ENCODE measurements around the gene DDAH1. TPM values are rescaled to one million over a fixed set of nuclear protein-coding genes. Genes with fewer than 3 reads are reported as not detected.

The DDAH1 gene
- total and polyA plus RNA-seq, 5 donors from 2014 or later, result 0.15 TPM; not detected in 4

DNA sequence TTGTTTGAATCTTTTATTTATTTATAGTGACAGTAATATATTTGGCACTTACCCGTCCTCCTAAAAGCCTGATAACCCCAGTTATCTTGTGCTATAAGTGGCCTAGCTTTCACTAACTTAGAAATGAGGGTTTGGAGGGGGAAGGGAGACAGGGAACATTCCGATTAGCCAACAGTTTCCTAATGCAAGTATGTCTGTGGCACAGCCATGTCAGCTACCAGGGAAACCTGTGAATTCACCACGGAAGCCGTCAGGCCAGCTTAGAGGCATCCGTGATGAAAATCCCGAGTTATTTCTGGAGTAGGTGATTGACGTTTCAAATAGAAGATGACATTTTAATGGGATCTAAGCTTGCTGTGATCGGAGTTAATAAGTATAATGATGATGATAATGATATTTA, 149.2 kb downstream of the DDAH1 start:
- Histone ChIP-seq H3K4me3 (ENCODE audit: low read depth, low read length) (no peak overlapping the region), H3K27me3 (ENCODE audit: control insufficient read depth, insufficient read depth, low read length) (peaks cover 4% of the 10 kb centered on the region), H3K4me1 (ENCODE audit: control insufficient read depth, insufficient read depth, low read length, poor library complexity, severe bottlenecking) (no peaks in the 10 kb centered on the region), H3K27ac (ENCODE audit: insufficient read depth, low read length, poor library complexity, severe bottlenecking) (no peak overlapping the region), H3K9me3 (ENCODE audit: control insufficient read depth in 2 of 2, low read length in 2 of 2) (no peaks in the 10 kb centered on the region), H3K36me3 (ENCODE audit: control insufficient read depth, insufficient read depth, low read length) (no peaks in the 10 kb centered on the region)
- H3K4me3 Mint-ChIP-seq, result no peak overlapping the region
- ATAC-seq (ENCODE audit: low read depth in 2 of 2) (no peak), DNase-seq (no peak)
- H3K27me3 Mint-ChIP-seq, result peaks cover 24% of the 10 kb centered on the region
- no peaks in the 10 kb centered on the region for H3K36me3 Mint-ChIP-seq
- no peaks in the 10 kb centered on the region for H3K4me1 Mint-ChIP-seq
- no peak overlapping the region for H3K27ac Mint-ChIP-seq
- H3K9me3 Mint-ChIP-seq, result peaks cover 0 to 7% (median 0%) of the 10 kb centered on the region in 7 donors

DNA sequence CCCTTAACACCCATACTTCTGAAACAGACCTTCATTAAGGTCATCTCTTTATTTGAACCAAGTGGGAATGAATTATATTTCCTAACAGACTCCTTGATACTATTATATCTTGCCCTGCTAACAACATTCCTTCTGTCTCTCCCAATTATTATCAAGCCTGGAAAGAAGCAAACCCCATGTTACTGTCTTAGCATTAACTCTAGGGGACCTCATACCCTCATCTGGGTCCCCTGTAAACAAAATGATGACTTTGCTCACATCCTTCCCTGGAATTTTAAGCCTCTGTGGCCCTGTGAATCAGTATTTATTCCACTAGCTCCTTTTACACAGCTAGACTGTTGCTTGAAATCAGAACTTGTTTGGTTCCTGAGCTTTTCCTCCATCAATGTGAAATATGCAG, 150.2 kb downstream of the DDAH1 start:
- Histone ChIP-seq H3K4me1 (ENCODE audit: control insufficient read depth, insufficient read depth, low read length, poor library complexity, severe bottlenecking) (no peaks in the 10 kb centered on the region), H3K27ac (ENCODE audit: insufficient read depth, low read length, poor library complexity, severe bottlenecking) (no peak overlapping the region), H3K27me3 (ENCODE audit: control insufficient read depth, insufficient read depth, low read length) (peaks cover 10% of the 10 kb centered on the region), H3K36me3 (ENCODE audit: control insufficient read depth, insufficient read depth, low read length) (no peaks in the 10 kb centered on the region), H3K9me3 (ENCODE audit: control insufficient read depth in 2 of 2, low read length in 2 of 2) (no peaks in the 10 kb centered on the region), H3K4me3 (ENCODE audit: low read depth, low read length) (no peak overlapping the region)
- ATAC-seq (ENCODE audit: low read depth in 2 of 2) (no peak), DNase-seq (no peak)
- Mint-ChIP-seq H3K27ac (no peak overlapping the region), H3K4me1 (no peaks in the 10 kb centered on the region), H3K4me3 (peak overlapping the region in 1 of 4 donors; percentile 59), H3K27me3 (peaks cover 22% of the 10 kb centered on the region), H3K36me3 (no peaks in the 10 kb centered on the region), H3K9me3 (peaks cover 0 to 7% (median 0%) of the 10 kb centered on the region in 7 donors)

DNA sequence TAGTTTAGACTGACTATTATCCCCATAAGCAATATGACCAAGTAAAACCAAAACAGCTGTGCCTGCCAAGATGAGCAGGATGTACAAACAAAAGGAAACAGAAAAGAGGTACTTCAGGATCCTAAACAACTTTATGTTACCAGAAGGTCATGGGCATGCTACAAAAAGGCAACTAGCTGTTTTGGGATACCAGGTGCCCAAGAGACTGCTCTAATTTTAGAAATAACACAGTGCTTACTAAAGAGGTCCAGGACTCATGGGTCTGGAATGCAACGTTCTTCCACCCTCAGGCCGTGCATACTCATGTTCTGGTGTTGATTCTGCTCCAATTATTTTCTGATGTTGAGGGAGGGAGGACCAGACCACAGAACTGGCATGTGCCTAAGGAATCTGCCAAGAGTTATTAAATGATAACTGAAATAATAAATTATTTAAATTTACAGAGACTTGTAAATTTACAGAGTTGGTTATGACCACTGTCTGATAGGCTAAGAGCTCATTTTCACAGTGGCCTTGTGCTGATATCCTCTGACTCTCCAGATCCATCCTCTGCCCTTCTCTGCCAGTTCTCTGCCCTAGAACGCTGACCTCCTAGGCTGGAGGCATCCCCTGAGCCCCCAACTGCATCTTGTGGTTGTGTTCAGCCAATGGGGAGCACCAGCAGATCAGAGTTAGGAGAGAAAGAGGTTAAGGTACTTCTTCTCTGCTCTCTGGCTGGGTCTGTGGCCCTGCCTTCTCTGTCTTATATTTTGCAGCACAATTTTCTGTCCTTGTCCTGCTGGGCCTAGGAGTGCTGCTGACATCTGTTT, 150.9 kb downstream of the DDAH1 start:
- no peak overlapping the region for H3K27ac Mint-ChIP-seq
- Histone ChIP-seq H3K4me1 (ENCODE audit: control insufficient read depth, insufficient read depth, low read length, poor library complexity, severe bottlenecking) (no peaks in the 10 kb centered on the region), H3K36me3 (ENCODE audit: control insufficient read depth, insufficient read depth, low read length) (no peaks in the 10 kb centered on the region), H3K9me3 (ENCODE audit: control insufficient read depth in 2 of 2, low read length in 2 of 2) (no peaks in the 10 kb centered on the region), H3K4me3 (ENCODE audit: low read depth, low read length) (no peak overlapping the region), H3K27me3 (ENCODE audit: control insufficient read depth, insufficient read depth, low read length) (peaks cover 15% of the 10 kb centered on the region), H3K27ac (ENCODE audit: insufficient read depth, low read length, poor library complexity, severe bottlenecking) (no peak overlapping the region)
- H3K27me3 Mint-ChIP-seq, result peaks cover 21% of the 10 kb centered on the region
- no peaks in the 10 kb centered on the region for H3K4me1 Mint-ChIP-seq
- no peak for ATAC-seq (ENCODE audit: low read depth in 2 of 2)
- H3K9me3 Mint-ChIP-seq, result peaks cover 0 to 7% (median 0%) of the 10 kb centered on the region in 7 donors
- no peak for DNase-seq
- peak overlapping the region in 1 of 4 donors; percentile 59 for H3K4me3 Mint-ChIP-seq
- H3K36me3 Mint-ChIP-seq, result no peaks in the 10 kb centered on the region

DNA sequence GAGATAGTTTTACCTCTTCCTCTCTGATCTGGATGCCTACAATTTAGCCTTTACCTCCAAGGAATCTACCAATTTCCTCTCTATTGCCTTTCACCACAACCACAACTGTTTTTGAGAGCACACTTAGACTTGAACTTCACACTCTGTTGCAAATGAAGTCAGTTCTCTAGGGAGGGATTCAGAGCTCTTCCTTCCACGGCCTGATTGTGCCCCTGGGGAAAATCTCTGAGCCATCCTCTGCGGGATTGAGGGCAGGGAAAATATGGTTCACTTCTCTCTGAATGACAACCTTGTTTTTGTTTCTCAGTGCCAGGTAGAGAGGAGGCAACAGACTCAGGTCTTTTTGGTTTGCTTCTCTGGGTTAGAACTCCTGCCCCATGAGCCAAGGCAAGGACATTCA, 153.1 kb downstream of the DDAH1 start:
- Histone ChIP-seq H3K4me3 (ENCODE audit: low read depth, low read length) (no peak overlapping the region), H3K27me3 (ENCODE audit: control insufficient read depth, insufficient read depth, low read length) (peaks cover 18% of the 10 kb centered on the region), H3K9me3 (ENCODE audit: control insufficient read depth in 2 of 2, low read length in 2 of 2) (no peaks in the 10 kb centered on the region), H3K36me3 (ENCODE audit: control insufficient read depth, insufficient read depth, low read length) (no peaks in the 10 kb centered on the region), H3K27ac (ENCODE audit: insufficient read depth, low read length, poor library complexity, severe bottlenecking) (no peak overlapping the region), H3K4me1 (ENCODE audit: control insufficient read depth, insufficient read depth, low read length, poor library complexity, severe bottlenecking) (peaks cover 7% of the 10 kb centered on the region)
- H3K36me3 Mint-ChIP-seq, result no peaks in the 10 kb centered on the region
- no peak overlapping the region for H3K27ac Mint-ChIP-seq
- peaks cover 0 to 7% (median 0%) of the 10 kb centered on the region in 7 donors for H3K9me3 Mint-ChIP-seq
- ATAC-seq (ENCODE audit: low read depth in 2 of 2), result no peak
- no peak overlapping the region for H3K4me3 Mint-ChIP-seq
- peaks cover 0 to 12% (median 4%) of the 10 kb centered on the region in 4 donors for H3K4me1 Mint-ChIP-seq
- no peak for DNase-seq
- H3K27me3 Mint-ChIP-seq, result peaks cover 25% of the 10 kb centered on the region

DNA sequence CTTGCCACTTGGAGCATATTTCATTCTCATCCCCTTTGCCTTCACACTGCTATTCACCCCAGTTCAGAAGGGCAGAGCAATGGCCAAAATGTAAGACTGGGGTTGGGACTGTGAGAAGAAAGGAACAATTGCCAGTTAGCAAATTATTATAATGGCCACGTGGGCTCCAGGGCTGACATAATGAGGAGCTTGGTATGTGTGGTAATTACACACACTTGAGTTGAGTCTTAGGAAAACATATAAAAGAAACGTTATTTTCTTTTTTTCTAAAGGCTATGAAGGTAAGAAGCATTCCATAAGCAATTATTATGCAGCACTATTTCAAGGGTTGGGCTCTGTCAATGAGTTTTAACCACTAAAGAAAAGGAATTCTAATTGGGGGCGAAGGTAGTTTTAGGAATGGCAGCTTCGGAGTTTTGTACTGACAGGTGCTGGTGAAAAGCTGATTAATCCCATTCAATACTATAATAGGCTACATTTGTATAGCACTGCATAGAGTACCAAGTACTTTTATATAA, 156.1 kb downstream of the DDAH1 start:
- Mint-ChIP-seq H3K27ac (no peak overlapping the region), H3K27me3 (peaks cover 36% of the 10 kb centered on the region), H3K9me3 (no peaks in the 10 kb centered on the region), H3K4me1 (peaks cover 0 to 12% (median 4%) of the 10 kb centered on the region in 4 donors), H3K4me3 (peak overlapping the region in 1 of 4 donors; percentile 82), H3K36me3 (no peaks in the 10 kb centered on the region)
- no peaks in the 10 kb centered on the region for H3K9me3 ChIP-seq (ENCODE audit: control insufficient read depth in 2 of 2, low read length in 2 of 2)
- DNase-seq (no peak), ATAC-seq (ENCODE audit: low read depth in 2 of 2) (no peak)
- H3K27me3 ChIP-seq (ENCODE audit: control insufficient read depth, insufficient read depth, low read length), result peaks cover 21% of the 10 kb centered on the region
- peaks cover 7% of the 10 kb centered on the region for H3K4me1 ChIP-seq (ENCODE audit: control insufficient read depth, insufficient read depth, low read length, poor library complexity, severe bottlenecking)
- H3K4me3 ChIP-seq (ENCODE audit: low read depth, low read length), result peak overlapping the region; percentile 75
- no peaks in the 10 kb centered on the region for H3K36me3 ChIP-seq (ENCODE audit: control insufficient read depth, insufficient read depth, low read length)
- no peak overlapping the region for H3K27ac ChIP-seq (ENCODE audit: insufficient read depth, low read length, poor library complexity, severe bottlenecking)

DNA sequence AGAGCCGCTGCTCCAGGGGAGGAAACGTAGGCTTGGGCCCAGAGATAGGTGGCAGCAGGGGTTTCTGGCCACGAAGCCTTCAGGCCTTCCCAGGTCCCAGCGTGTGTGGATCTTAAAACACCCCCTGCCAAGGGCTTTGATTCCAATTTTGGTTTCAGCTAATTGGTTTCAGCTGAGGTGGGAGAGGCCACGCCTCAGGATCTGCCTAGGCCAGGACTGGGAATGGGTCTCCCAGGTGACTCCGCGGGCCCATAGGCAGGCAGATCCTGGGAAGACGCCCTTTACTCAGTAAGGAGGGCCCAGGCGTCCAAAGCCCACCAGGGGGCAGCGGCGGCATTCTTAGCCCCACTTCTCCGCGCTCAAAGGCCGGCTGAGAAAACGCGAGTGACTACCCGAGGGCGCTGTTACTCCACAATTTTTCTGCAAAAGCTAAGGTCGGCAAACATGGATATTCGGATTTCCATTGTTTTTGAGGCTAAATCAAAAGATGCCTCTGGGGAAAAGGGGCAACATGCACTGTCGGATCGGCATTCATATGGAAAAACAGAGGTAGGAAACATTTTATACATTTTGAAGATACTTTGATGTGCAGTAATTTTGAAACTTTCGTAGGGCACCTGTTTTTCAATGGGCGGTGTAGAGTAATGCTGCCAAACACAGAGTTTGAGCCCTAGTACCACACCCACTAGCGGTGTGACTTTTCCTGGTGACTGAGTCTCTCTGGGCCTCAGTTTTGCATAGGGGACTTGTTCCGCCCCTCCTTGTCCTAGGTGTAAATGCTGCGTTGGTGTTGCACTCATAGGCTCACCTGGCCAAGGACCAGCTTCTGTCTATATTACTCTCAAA, 156.7 kb downstream of the DDAH1 start:
- peak overlapping the region; percentile 75 for H3K4me3 ChIP-seq (ENCODE audit: low read depth, low read length)

DNA sequence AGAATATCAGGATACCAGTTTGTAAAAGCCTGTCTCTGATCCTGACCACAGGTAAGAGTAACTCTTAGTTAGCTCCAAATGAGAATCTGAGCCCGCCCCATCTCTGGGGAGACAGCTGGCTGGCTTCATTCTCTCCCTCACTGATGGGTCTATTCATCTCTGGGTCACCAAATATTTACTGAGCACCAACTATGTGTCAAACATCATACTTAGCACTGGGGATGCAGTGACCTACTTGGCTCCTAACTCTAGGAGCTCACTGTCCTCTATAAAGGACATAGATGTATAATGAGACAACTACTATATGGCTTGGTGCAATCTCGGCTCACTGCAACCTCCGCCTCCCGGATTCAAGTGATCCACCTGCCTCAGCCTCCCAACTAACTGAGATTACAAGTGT, 158.7 kb downstream of the DDAH1 start:
- DNase-seq, result no peak

More for the DNA sequence above, 156.7 kb downstream of the DDAH1 start:
- Histone ChIP-seq H3K4me1 (ENCODE audit: control insufficient read depth, insufficient read depth, low read length, poor library complexity, severe bottlenecking) (peaks cover 7% of the 10 kb centered on the region), H3K9me3 (ENCODE audit: control insufficient read depth in 2 of 2, low read length in 2 of 2) (no peaks in the 10 kb centered on the region), H3K27me3 (ENCODE audit: control insufficient read depth, insufficient read depth, low read length) (peaks cover 21% of the 10 kb centered on the region), H3K27ac (ENCODE audit: insufficient read depth, low read length, poor library complexity, severe bottlenecking) (no peak overlapping the region), H3K36me3 (ENCODE audit: control insufficient read depth, insufficient read depth, low read length) (no peaks in the 10 kb centered on the region)
- no peak overlapping the region for H3K27ac Mint-ChIP-seq
- H3K4me3 Mint-ChIP-seq, result peak overlapping the region in 3 of 4 donors; percentile 51 to 82 (median 82)
- H3K27me3 Mint-ChIP-seq, result peaks cover 39% of the 10 kb centered on the region
- no peaks in the 10 kb centered on the region for H3K36me3 Mint-ChIP-seq
- peak; percentile 16 to 59 (median 44) for DNase-seq
- ATAC-seq (ENCODE audit: low read depth in 2 of 2), result peak; percentile 66 to 71
- no peaks in the 10 kb centered on the region for H3K9me3 Mint-ChIP-seq
- H3K4me1 Mint-ChIP-seq, result peaks cover 0 to 12% (median 4%) of the 10 kb centered on the region in 4 donors

More for the DNA sequence above, 158.7 kb downstream of the DDAH1 start:
- Histone ChIP-seq H3K4me3 (ENCODE audit: low read depth, low read length) (no peak overlapping the region), H3K27me3 (ENCODE audit: control insufficient read depth, insufficient read depth, low read length) (peaks cover 28% of the 10 kb centered on the region), H3K27ac (ENCODE audit: insufficient read depth, low read length, poor library complexity, severe bottlenecking) (no peak overlapping the region), H3K4me1 (ENCODE audit: control insufficient read depth, insufficient read depth, low read length, poor library complexity, severe bottlenecking) (peaks cover 7% of the 10 kb centered on the region), H3K9me3 (ENCODE audit: control insufficient read depth in 2 of 2, low read length in 2 of 2) (no peaks in the 10 kb centered on the region), H3K36me3 (ENCODE audit: control insufficient read depth, insufficient read depth, low read length) (no peaks in the 10 kb centered on the region)
- no peaks in the 10 kb centered on the region for H3K36me3 Mint-ChIP-seq
- H3K4me1 Mint-ChIP-seq, result peaks cover 0 to 12% (median 4%) of the 10 kb centered on the region in 4 donors
- ATAC-seq (ENCODE audit: low read depth in 2 of 2), result no peak
- no peaks in the 10 kb centered on the region for H3K9me3 Mint-ChIP-seq
- peaks cover 40% of the 10 kb centered on the region for H3K27me3 Mint-ChIP-seq
- no peak overlapping the region for H3K4me3 Mint-ChIP-seq
- H3K27ac Mint-ChIP-seq, result no peak overlapping the region

Measured in CD4-positive, CD25-positive, alpha-beta regulatory T cell (primary cell).